Stomach (tissue), 9 donors: ENCODE data around the gene UQCC2. TPM values are rescaled to one million over a fixed set of nuclear protein-coding genes. Genes with fewer than 3 reads are reported as not detected.

Experiments used
- DNase-seq, 2 donors: peaks; one replicate each; pipeline versions ENCODE4 v3.0.0 to v3.0.0-alpha.2; 2013 to 2019
- H3K27ac ChIP-seq, 5 donors: fragments of 200-600 bp in 4 of 5; sonication (generic) in 4 of 5; one replicate each; pipeline ENCODE4 v1.5.1; 2013 to 2019; ENCODE audit warnings: mild to moderate bottlenecking in 1 of 5, moderate library complexity in 1 of 5
- H3K27me3 ChIP-seq, 3 donors: fragments of 200-600 bp; sonication (generic); one replicate each; pipeline ENCODE4 v1.5.1; 2017 to 2019; ENCODE audit warnings: mixed run types in 1 of 3
- H3K36me3 ChIP-seq, 4 donors: fragments of 200-600 bp; sonication (generic); 1 replicate in 3 of 4; 2 replicates in 1 of 4; pipeline ENCODE4 v1.5.1; 2016 to 2019
- H3K4me1 ChIP-seq, 4 donors: fragments of 200-600 bp; sonication (generic); one replicate each; pipeline ENCODE4 v1.5.1; 2016 to 2019
- H3K4me3 ChIP-seq, 4 donors: fragments of 200-600 bp; sonication (generic) in 3 of 4; one replicate each; pipeline ENCODE4 v1.5.1; 2016 to 2019; ENCODE audit warnings: mild to moderate bottlenecking in 1 of 4
- H3K9me3 ChIP-seq, 4 donors: fragments of 200-600 bp; sonication (generic); one replicate each; pipeline ENCODE4 v1.5.1; 2016 to 2019
- EP300 ChIP-seq: sonication (generic); formaldehyde crosslinking; IDR thresholded peaks from one replicate; pipeline ENCODE4 v1.6.1; 2017; ENCODE audit warnings: antibody characterized with exemption
- POLR2A ChIP-seq, 4 donors: fragments of 450-650 bp; IDR thresholded peaks; one replicate each; pipeline ENCODE4 v1.6.1; 2016; ENCODE audit warnings: antibody characterized with exemption in 4 of 4, control low read depth in 2 of 4, mild to moderate bottlenecking in 1 of 4, moderate library complexity in 1 of 4
- POLR2AphosphoS5 ChIP-seq, 3 donors: sonication (generic); formaldehyde crosslinking; IDR thresholded peaks; one replicate each; pipeline ENCODE4 v1.6.1; 2016; ENCODE audit warnings: antibody characterized with exemption in 3 of 3
- WGBS, 5 donors: extraction: QIAGEN DNeasy Blood & Tissue Kit in 3 of 5; methylation state at CpG; one replicate each; pipeline versions ENCODE4 v1.1.5 to v1.1.7; 2013 to 2018; 5-methylcytosine and 5-hydroxymethylcytosine counted together
- intact Hi-C: fragments of 100-400 bp; cut with DNase I; formaldehyde crosslinking; loops from one replicate; pipeline ENCODE4 v1.15.1; 2023; ENCODE audit warnings: low total_unique reads
- polyA plus RNA-seq, 3 donors: library from polyadenylated mRNA; stranded (reverse); fragments of 200-250 nt; gene quantifications; one replicate each; pipeline ENCODE4 v1.2.3, GENCODE V29; 2013
- total RNA-seq, 5 donors: library from RNA; depleted of rRNA; stranded (reverse); fragments of >200 nt; gene quantifications; one replicate each; pipeline versions ENCODE4 v1.1.0 to v1.2.3, GENCODE V29; 2014 to 2016
- TF ChIP-seq, protein P1 (sequence below), 7 experiments: fragments of 450-650 bp in 4 of 7; fragments of 200-600 bp in 3 of 7; sonication (generic) in 3 of 7; IDR thresholded peaks; one replicate each; pipeline ENCODE4 v1.5.1; 2016 to 2019; ENCODE audit warnings: antibody characterized with exemption in 7 of 7, control low read depth in 2 of 7, mild to moderate bottlenecking in 1 of 7
- donor health status: healthy with polysubstance abuse.
- donor health status: Bipolar disorder and iron deficiency.
- donor health status: healthy.

Gene UQCC2
- total and polyA plus RNA-seq, 8 donors: 4.7 to 109 (median 24.7) TPM

GRCh38 chr6:33725222-33725621 is 13.7 kb upstream of the UQCC2 start:
- no peak for DNase-seq
- no peak overlapping the region for H3K4me3 ChIP-seq
- WGBS, 5 donors: 89 to 98% (median 96%) methylated on average over 9 to 14 of the region's 14 CpGs
- intact Hi-C loops: no loop called here
- H3K27me3 ChIP-seq: no peaks in the 10 kb centered on the region
- no peak overlapping the region for H3K27ac ChIP-seq
- no peak for TF ChIP-seq EP300
- no peak for TF ChIP-seq POLR2A (IDR thresholded peaks at IDR 0.05)
- TF ChIP-seq, protein P1, sequence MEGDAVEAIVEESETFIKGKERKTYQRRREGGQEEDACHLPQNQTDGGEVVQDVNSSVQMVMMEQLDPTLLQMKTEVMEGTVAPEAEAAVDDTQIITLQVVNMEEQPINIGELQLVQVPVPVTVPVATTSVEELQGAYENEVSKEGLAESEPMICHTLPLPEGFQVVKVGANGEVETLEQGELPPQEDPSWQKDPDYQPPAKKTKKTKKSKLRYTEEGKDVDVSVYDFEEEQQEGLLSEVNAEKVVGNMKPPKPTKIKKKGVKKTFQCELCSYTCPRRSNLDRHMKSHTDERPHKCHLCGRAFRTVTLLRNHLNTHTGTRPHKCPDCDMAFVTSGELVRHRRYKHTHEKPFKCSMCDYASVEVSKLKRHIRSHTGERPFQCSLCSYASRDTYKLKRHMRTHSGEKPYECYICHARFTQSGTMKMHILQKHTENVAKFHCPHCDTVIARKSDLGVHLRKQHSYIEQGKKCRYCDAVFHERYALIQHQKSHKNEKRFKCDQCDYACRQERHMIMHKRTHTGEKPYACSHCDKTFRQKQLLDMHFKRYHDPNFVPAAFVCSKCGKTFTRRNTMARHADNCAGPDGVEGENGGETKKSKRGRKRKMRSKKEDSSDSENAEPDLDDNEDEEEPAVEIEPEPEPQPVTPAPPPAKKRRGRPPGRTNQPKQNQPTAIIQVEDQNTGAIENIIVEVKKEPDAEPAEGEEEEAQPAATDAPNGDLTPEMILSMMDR (IDR thresholded peaks at IDR 0.05): no peak
- TF ChIP-seq POLR2AphosphoS5 (IDR thresholded peaks at IDR 0.05): no peak
- H3K36me3 ChIP-seq: no peaks in the 10 kb centered on the region
- no peaks in the 10 kb centered on the region for H3K9me3 ChIP-seq
- peaks cover 20 to 34% (median 22%) of the 10 kb centered on the region in 4 donors for H3K4me1 ChIP-seq

DNA sequence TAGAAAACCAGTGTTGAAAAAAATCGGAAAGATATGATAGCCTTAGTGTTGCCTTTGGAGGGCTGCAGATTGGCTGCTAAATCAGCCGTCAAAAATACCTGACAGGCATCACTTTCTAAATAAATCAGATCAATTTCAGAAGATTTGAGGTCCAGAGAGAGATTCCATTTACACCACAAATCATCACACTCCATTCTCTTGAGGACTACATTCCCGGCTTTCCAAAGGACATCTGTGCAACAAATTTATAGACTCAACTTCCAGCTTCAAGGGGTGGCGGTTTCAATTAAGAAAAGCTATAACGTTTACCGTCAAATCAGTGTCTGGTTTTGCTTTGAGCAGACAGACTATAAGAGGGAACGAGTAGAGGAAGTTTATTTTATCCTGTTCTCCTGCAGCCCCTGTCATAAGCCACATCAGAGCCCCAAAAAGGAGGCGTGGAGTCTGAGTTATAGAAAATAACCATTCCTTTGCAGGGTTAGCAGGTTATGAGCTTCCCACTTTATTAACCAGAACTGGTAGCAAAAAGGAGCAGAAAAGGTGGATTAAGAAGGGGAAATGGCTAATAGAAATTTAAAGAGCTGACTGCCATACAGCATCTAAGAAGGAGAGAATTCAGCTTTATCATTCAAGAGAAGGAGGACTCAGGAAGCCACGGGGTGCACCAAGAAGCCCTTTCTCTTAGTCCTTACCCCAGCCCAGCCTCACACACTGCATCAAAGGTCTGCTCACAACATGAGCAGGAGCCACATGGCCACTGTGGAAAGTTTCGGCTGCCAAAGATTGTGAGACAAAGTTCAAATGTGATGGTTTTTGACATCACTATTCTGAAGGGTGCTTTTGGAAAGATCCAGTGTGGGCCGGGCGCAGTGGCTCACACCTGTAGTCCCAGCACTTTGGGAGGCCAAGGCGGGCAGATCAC is 12.9 kb upstream of the UQCC2 start:
- no peak for DNase-seq
- no peak for TF ChIP-seq EP300
- TF ChIP-seq POLR2A (IDR thresholded peaks at IDR 0.05): no peak
- TF ChIP-seq, protein P1 (IDR thresholded peaks at IDR 0.05): no peak
- TF ChIP-seq POLR2AphosphoS5 (IDR thresholded peaks at IDR 0.05): no peak
- H3K9me3 ChIP-seq: no peaks in the 10 kb centered on the region
- peaks cover 26 to 42% (median 29%) of the 10 kb centered on the region in 4 donors for H3K4me1 ChIP-seq
- intact Hi-C loops: no loop called here
- no peak overlapping the region for H3K4me3 ChIP-seq
- H3K27me3 ChIP-seq: no peaks in the 10 kb centered on the region
- WGBS, 5 donors: 68 to 79% (median 75%) methylated on average over 13 of the region's 13 CpGs
- H3K36me3 ChIP-seq: no peaks in the 10 kb centered on the region
- H3K27ac ChIP-seq: no peak overlapping the region

DNA sequence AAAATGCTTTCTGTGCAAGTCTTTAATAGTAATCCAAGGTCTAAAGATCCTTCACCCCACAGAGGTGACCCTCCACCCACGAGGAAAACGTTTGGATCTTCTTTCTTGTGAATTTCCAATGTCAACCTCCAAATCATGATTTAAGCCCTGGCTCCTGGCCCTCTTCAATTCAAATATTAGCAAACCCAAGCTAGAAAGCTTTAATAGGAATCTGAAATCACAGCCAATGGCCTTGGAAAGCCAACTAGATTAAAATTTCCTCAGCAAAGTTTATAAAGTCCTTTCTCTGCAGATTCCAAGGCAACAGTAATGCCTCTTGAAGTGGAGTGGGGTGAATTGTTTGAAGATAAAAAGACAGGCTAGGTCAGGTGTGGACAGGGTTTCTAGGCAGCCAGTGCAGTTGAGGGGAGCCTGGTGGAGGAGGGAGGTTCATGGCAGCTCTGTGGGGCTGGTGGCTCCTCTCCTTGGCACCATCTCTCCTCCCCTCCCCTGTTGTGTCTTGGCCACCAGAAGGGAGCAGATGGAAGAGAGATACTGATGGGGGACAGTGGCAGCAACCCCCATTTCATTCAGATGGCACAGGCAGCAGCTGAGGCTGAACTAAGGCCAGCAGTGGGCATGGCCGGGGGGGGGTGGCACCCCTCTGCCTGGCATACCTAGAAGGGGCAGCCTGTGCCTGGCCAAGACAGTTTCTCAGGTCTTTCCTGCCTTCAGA is 12.0 kb upstream of the UQCC2 start:
- no peaks in the 10 kb centered on the region for H3K27me3 ChIP-seq
- H3K9me3 ChIP-seq: no peaks in the 10 kb centered on the region
- TF ChIP-seq, protein P1 (IDR thresholded peaks at IDR 0.05): no peak
- no peak for TF ChIP-seq POLR2AphosphoS5 (IDR thresholded peaks at IDR 0.05)
- no peak for TF ChIP-seq EP300
- TF ChIP-seq POLR2A (IDR thresholded peaks at IDR 0.05): no peak
- H3K27ac ChIP-seq: peak overlapping the region in 1 of 5 donors; percentile 6
- DNase-seq: peak in 1 of 2 donors; percentile 40
- peaks cover 34 to 50% (median 37%) of the 10 kb centered on the region in 4 donors for H3K4me1 ChIP-seq
- H3K36me3 ChIP-seq: no peaks in the 10 kb centered on the region
- H3K4me3 ChIP-seq: no peak overlapping the region
- WGBS, 5 donors: 34 to 56% (median 38%) methylated on average over 3 of the region's 3 CpGs
- intact Hi-C loops: no loop called here

DNA sequence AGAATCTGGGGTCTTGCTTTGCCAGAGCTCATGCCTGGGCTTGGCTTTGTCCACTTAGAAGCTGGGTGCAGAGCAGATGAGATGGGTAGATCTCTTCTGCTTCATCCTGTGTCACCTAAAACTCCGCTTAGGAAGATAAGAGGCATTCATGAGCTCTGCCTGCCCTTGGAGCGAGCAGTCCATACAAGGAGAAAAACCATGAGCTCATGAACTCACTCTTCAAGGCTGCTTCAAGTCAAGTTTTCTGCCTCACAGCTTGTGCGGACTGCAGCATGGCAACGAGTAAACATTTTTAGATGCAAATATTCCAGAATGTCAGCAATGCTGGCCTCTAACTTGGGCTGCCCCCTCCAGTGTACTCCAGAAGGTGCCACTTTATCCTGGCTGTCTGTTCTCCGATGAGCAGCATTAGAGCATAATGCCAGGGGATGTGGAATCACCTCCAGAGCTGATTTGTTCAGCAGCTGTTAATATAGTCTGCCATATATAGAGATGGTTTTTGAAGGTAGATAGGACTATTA is 10.7 kb upstream of the UQCC2 start:
- no peak overlapping the region for H3K4me3 ChIP-seq
- TF ChIP-seq, protein P1 (IDR thresholded peaks at IDR 0.05): no peak
- TF ChIP-seq EP300 (no peak), POLR2A (IDR thresholded peaks at IDR 0.05) (no peak), POLR2AphosphoS5 (IDR thresholded peaks at IDR 0.05) (no peak)
- WGBS, 5 donors: 76 to 89% (median 83%) methylated on average over 5 of the region's 5 CpGs
- H3K36me3 ChIP-seq: no peaks in the 10 kb centered on the region
- H3K27ac ChIP-seq: peak overlapping the region in 4 of 5 donors; percentile 75 to 87 (median 81)
- DNase-seq: no peak
- H3K27me3 ChIP-seq: no peaks in the 10 kb centered on the region
- H3K4me1 ChIP-seq: peaks cover 48 to 64% (median 51%) of the 10 kb centered on the region in 4 donors
- no peaks in the 10 kb centered on the region for H3K9me3 ChIP-seq
- intact Hi-C loops: no loop called here
